GM21528 (cell line): ENCODE results near the gene STOM.
"Not testable (repeated sequence)": the region's sequence is repeated elsewhere in the genome, so short reads cannot be mapped to it uniquely, and the experiment has no call there.

Source experiments
- ATAC-seq: cut with Tn5 transposase; IDR thresholded peaks from one replicate; pipeline ENCODE4 v1.9.1; 2021; ENCODE audit warnings: mild to moderate bottlenecking, moderate library complexity; ENCODE audit not compliant: unreplicated experiment, low FRiP score

STOM gene

DNA sequence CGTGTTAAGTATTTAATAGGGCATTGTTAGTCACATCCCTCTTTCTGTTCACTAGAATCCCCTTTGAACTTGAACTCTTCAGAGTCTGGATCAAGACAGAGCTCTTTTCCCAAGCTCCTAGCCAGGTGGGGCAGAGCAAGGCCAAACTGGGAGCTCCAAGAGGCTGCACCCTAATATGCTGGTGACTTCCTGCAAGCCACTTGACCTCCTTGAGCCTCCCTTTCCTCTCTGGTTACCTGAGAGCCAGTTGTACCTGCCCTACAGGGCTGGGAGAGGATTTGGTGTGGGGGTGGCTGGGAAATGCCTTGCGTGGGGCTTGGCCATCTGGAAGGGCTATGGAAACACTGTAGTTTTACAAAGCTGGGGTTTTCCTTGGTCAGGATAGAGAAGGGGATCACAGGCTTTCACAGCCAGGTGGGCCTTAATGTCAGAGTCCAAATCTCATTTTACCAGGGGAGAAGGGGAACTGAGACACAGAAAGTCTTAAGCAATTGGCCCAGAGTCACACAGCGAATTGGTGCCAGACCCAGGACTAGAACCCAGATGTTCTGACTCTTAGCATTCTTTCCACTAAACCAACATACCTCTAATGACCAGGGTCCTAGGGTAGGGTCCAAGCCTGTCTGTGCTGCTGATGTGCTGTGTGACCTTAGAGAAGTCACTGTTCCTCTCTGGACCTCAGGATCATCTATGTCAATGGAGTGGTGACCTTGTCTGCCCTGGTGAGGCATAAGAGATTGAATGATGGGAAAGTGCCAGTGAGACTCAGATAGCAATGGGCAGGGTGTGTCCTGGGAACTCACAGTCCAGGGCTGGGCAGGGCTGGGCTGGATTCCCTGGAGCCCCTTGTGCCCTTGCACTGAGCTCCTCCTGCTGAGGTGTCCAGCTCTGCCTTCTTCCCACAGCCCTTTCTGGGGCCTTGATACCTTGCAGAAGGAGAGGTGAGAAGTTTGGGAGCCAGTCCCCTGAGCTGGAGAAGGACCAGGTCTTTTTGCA is 66.3 kb downstream of the STOM start:
- ATAC-seq: no peak

DNA sequence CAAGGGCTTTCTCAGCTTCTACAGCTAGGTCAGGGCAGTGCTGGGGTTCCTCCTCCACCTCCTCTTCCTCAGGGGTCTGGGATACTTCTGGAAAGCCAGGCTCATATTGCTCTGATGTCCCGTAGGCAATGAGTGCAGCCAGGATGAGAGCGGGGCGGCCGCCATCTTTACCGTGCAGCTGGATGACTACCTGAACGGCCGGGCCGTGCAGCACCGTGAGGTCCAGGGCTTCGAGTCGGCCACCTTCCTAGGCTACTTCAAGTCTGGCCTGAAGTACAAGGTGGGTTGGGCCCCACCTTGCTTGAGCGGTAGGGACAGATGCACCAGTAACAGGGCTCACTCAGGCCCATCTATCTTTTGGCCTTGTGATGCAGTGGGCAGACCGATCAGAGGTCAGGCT is 67.3 kb downstream of the STOM start:
- no peak for ATAC-seq

DNA sequence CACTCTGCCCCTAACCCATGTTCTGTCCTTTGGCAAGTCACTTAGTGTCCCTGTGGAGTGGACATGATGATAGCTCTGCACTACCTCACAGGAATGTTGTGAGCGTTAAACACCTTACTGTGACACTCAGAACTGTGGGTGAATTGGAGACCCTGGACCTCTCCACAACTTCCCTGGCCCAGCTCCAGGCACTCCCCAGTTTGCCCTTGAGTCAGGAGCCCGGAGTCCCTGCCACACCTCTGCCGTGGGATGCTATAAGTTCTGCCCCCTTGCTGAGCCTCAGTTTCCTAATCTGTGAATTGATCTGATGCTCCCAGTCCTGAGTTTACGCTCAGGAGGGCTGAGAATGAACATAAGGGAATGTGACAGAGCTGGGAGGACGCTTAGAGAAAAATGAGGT is 67.7 kb downstream of the STOM start:
- ATAC-seq: no peak

DNA sequence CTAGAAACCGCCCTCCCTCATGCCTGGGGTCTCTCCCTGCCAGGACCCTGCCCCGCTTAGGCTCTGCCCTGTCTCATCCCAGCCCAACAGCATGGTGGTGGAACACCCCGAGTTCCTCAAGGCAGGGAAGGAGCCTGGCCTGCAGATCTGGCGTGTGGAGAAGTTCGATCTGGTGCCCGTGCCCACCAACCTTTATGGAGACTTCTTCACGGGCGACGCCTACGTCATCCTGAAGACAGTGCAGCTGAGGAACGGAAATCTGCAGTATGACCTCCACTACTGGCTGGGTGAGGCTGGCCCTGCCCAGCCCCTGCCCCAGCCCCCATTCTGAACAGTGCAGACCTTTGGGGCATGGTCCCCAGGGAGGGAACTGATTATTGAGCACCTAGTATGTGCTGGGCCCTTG is 68.2 kb downstream of the STOM start:
- ATAC-seq: no peak

DNA sequence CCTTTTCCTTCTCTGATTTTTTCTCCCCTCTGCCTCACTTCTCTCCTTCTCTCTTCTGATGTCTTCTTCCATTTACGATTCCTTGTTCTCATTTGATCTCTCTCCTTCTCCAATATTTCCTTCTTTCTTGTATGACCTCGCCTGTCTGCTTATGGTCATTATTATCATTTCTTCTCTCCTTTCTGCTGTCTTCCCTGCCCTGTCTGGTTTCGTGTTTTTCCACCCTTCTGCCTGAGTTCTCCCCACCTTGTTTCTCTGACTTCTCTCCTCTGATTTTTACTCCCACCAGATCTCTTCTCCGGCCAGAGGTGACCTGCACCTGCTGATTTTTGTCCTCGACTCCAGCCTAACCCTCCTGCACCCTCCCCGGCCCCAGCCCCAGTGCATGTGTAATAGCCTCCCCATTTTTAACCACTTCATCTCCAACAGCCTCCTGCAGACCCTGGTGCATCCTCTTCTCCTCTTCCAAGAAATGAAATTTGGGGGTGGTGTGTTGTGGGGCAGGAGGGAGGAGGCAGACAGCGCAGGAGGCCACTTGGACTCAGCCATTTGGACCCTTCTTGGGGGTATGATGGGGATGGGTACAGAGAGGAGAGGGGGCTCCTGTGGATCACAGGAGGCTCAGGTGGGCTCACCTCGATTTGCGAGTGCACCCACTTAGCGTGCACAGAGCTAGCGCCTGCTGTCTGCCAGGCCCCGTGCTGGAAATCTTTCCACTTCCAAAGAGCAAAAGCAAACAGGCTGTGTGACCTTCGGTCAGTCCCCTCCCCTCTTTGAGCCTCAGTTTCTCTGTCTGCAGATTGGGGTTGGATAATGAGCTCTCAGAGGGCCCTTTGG is 69.5 kb downstream of the STOM start:
- ATAC-seq: no peak

DNA sequence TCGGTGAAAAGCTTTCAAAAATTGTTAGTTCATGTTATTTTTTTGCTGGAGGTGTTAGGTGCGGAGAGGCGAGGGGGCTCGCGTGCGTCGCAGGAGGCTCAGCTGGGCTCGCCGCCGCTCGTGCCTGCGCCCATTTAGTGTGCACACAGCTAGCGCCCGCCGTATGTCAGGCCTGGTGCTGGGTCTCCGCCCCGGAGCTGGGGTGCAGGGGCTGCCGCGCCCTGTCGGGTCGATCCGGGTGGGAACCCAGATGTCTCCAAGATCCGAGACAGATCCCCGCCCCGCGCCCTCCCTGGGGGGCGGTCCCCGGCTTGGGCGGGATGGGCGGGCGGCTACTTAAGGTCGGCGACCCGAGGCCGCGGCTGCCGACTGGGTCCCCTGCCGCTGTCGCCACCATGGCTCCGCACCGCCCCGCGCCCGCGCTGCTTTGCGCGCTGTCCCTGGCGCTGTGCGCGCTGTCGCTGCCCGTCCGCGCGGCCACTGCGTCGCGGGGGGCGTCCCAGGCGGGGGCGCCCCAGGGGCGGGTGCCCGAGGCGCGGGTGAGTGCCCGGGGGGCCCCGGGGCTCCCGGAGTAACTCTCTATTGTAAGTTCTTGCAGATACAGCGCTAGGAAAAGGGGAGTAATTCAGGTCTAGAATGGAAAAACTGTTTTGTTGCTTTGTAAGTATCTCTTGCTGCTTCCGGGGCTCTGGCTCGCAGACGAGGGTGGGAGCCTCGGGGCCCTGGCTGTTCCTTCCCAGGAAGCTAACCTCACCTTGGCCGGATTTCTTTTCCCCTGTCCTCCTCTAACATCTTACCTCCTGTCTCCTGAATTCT is 70.4 kb downstream of the STOM start:
- ATAC-seq: no peak

DNA sequence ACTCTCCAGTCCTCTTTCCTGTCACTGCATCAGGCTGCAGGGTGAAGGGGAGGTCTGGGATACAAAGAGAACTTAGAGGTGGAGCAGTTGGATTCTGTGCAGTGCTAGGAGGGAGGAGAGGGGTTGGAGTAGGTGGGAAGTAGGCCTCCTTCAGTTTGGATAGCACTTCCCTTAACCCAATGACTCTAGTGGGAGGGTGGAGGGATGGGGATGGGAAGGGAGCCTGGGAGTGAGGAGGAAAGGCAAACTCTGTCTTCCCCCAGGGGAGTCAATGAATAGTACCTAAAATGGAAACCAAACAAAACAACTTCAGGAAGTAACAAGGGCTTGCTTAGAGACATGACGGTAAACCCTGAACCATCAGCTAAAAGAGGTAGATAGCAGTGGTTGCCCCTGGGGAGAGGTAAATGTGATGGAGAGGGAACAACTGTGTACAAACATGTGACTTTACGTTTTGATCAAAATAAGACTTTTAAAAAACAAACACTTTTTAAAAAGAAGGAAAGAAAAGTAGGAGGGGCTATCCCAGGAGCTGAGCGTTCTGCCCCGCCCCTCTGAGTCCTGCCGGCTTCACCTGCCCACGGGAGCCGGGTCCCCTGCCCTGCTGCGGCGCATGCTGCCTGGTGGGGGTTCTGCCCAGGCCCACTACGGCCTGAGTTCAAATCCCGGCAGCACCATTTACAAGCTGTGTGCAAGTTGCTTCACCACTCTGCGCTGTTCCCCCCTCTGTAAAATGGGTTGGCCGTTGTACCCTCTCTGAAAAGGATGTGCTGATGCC is 71.2 kb downstream of the STOM start:
- ATAC-seq: no peak

DNA sequence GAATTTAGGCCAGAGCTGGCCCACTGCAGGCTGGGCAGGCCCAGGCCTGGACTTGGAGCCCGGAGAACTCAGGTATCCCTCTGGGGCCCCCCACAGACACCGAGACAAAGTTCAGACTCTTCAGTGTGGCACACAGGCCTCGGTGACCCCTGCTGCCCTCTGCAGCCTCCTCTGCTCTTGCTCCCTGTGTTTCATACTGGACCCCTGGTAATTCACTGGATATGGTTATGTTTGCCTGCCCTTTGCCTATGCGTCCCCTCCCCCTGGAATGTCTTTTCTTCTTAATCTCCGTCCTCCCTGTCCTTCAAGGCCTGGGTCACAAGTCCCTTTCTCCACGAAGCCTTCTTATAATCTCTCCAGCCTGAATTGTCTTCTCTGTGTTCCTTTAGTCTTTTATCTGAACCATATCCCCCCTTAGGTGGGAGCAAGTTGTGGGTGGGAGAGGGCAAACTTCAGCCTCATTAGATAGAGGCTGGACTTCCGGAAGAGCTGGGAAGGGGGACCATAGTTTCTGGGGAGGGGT is 72.0 kb downstream of the STOM start:
- no peak for ATAC-seq

DNA sequence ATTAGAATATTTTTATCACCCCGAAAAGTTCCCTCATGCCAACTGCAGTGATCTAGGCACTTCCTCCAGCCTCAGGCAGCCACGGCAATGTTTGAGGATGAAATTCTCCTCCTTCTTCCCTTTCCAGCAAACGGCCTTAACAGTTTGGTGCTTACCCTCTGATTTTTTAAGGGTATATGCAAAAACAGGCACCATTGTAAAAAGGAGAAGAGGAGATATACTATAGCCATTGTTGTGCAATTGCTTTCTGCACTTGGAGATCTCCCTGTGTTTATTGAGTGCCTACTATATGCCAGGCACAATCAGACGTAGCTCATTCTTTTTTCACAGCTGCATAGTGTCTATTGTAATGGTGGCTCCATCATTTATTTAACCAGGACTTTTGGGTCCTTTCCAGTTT is 72.7 kb downstream of the STOM start:
- no peak for ATAC-seq

DNA sequence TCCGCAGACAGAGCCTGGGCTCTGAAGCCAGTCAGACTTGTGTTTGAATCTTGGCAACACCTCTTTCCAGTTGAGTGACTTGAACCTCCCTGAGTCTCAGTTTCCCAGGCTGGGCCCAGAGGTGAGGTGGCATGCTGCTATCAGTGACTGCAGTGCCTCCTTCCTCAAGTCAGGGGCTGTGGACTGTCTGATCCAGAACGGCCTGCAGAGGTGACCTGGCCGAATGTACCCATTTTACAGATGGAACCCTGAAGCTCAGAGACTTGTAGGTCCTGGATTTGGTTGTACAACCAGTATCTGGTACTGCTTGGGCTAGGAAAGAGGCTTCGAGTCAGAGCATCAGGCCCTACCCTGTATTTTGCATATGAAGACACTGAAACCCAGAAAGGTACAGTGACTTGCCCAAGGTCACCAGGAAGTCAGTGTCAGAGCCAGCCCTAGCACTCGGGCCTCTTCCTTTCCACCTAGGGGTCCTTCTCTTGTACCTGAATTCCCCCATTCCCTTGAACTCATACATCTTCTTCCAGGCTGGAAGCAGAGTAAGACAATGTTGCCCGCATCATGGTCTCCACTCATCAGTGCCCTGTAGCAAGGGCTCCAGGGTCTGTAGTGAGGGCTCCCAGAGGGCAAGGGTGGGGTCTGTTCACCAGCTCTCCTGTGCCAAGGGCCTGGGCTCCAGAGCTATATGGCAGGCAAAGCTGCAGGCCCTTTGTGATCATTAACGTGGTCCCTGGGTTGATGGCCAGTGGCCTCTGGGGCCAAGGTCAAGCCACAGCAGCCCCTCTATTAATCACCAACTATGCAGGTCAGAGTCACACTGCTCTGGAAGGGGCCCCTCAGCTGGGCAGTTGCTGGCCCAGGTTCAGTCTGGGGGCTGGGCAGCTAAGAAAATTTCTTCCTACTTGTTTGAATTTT is 73.6 kb downstream of the STOM start:
- ATAC-seq: no peak

DNA sequence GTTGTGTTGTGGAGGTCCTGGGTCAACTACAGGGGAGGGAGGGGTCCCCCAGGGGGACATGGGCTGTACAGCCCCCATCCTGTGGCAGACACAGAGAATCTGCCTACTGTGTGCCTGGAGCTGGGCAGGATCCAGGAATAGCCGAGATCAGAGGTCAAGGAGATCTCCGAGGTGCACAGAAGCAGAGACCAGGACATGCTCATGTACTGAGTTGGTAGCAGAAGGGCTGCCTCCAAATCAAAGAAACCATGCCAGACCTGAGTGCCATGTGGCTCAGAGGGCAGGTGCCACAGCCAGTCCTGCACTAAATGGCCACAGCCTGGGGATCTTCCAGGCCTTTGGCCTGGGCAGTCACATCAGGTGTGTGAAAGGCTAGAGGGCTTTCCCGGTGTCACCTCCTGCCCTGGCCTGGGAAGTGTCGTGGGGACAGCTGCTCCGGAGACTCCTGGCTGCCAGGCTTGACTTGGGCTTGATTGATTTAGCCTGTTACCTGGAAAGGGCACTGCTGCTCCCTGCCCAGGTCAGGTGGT is 74.3 kb downstream of the STOM start:
- no peak for ATAC-seq

DNA sequence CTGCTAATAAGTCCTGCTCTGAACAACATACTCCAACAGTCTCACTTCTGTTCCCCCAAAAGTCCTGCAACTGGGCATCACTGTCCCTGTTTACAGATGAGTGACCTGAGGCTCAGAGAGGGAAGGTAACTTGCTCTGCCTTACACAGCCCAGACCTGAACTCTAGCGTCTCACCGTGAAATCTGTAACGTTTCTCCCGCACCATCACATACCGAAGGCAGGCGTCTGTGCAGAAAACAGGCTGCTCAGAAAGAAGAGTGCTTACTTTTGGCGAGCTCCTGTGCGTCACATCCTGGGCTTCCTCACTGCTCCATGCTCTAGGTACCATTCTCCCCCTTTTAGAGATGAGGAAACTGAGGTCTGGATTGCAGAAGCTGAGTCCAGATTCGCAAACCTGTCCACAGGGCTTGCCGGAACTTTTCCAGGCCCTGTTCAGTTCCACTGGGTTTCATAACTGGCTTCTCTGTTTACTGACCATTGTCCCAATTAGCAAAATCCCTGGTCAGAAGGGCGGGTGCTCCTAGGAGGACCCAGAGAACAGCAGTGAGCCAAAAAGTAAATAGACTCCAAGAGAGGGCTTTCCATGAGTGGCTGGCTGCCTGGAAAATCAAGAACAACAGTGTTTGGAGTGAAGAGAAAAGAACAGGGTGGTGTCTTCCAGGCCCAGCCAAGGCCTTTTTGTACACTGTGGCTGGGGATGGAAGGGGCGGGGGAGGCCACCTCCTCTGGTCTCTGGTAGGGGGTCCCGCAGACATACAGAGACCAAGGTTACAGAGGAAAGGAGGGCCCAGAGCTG is 75.0 kb downstream of the STOM start:
- ATAC-seq: no peak

DNA sequence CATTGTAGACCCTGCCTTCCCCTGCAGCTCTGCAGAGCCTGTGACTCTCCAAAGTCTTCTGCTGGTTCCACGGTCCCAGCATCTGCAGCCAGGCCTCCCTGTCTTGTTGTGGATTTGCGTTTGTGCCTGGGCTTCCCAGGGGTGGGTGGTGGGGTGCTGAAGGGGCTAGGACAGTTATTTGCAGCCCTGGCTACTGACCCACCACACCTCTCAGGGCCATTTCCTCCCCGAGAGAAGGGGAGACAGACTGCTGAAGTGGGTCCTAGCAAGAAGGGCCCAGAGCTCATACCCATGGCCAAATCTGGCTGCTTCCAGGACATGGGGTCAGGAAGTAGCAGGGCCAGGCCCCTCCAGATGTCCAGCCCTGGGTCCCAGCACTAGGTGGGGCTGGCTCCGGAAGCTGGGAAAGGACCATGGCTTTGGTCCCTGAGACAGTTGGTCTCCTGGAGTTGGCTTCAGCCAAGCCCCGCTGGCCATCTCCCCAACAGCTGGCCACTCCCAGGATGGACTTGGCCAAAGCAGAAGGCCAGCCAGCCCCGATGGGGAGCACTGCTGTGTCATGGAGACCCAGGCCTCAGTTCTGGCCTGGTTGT is 75.8 kb downstream of the STOM start:
- no peak for ATAC-seq

DNA sequence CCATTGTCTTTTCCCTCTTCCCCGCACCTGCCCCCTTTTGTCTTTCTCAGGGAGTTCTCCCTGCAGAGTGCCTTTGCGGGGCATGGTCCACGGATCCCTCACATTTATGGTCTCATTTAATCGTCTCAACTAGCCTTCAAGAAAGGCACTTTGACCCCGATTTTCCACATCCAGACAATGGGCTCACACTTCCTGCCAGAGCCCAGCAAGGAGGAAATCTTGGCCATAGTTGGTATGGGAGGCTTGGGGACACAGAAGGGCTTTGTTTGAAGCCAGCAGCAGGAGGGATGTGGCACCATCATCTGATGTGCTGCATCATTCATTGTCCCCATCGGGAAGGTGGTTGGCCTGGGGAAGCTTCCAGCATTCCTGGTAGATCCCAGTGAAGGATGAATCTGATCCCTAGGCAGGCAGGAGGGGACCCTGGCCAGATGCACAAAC is 77.2 kb downstream of the STOM start:
- no peak for ATAC-seq

DNA sequence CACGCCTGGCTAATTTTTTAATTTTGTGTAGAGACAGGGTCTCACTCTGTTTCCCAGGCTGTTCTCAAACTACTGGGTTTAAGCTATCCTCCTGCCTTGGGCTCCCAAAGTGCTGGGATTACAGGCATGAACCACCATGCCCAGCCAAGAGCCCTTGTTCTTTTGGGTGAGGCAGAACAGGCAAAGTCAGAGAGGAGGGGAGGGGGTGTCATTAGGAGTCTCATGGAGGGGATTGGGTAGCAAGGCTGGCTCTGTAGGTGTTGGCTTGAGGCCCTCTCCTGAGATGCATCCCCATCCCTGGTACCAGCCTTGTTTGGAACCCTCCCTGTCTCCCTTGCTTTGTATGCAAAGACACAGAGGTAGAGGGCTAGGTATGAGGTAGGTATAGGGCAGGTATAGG is 78.0 kb downstream of the STOM start:
- no peak for ATAC-seq

DNA sequence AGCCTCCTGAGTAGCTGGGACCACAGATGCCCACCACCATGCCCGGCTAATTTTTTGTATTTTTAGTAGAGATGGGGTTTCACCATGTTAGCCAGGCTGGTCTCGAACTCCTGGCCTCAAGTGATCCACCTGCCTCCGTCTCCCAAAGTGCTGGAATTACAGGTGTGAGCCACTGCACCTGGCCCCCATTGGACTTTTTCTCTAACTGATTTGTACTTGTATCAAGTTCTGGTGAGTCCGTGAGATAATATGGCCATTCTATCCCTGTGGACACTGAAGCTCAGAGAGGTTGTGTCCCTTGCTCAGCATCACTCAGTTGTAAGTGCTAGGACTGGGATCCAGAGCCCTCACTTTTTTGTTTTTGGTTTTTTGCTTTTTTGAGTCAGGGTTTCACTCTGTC is 78.5 kb downstream of the STOM start:
- ATAC-seq: not testable (repeated sequence)

DNA sequence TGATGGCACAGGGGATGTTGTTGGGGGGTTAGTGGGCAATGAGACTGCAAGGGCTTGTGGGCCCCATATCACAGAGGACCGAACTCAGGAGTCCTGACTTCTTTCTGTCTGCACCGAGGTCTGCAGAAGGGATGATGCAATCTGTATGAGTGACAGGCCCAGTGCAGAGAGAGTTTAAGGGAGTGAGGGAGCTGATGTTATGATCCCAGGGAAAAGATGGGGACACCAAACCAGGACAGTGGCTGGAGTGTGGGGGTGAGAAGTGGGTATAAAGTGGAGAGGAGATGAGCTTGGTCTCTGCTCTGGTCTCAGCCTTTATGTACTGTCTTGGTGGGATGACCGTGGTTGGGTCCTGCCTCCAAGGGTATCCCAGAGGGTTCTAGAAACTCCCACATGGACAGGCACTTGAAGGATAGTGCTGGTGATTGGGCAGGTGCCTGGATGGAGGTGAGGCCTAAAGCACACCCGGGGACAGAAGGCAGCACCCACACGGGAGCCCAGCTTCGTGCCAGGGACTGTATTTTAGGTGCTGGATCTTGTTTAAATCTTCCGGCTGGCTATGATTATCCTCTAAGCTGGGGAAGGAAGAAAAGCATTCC is 80.2 kb downstream of the STOM start:
- no peak for ATAC-seq
